ENCODE results near the gene DBN1. TPM values are rescaled to one million over a fixed set of nuclear protein-coding genes. Genes with fewer than 3 reads are reported as not detected.

Gene DBN1
- total RNA-seq, 1 donor from 2014 or later = 269 TPM

DNA sequence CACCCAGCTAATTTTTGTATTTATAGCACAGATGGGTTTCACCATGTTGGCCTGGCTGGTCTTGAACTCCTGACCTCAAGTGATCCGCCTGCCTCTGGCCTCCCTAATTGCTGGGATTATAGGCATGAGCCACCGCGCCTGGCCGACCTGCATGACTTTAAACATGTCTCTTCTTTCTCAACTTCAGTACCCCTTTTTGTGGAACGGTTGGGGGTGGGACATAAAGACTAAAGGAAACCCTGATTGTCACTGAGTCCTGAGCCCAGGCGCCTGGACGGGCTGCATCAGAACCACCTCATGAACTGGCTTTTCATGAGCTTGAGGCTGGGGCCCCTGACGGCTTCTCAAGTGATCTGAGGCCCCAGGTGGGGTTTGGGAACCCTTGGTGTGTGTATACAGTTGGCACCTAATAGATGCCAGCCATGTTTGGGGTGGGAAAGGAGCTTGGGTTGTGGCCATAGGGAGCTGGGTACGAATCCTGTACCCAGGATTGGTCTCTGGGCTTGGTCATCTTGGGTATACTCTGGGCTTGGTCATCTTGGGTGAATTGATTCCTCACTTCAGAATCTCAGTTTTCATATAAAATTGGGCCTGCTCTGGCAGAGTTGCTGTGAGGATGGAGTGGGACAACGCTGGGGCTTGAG lies 44.7 kb downstream of the DBN1 start:
- peak overlapping the region; percentile 34 for H3K27ac Mint-ChIP-seq

DNA sequence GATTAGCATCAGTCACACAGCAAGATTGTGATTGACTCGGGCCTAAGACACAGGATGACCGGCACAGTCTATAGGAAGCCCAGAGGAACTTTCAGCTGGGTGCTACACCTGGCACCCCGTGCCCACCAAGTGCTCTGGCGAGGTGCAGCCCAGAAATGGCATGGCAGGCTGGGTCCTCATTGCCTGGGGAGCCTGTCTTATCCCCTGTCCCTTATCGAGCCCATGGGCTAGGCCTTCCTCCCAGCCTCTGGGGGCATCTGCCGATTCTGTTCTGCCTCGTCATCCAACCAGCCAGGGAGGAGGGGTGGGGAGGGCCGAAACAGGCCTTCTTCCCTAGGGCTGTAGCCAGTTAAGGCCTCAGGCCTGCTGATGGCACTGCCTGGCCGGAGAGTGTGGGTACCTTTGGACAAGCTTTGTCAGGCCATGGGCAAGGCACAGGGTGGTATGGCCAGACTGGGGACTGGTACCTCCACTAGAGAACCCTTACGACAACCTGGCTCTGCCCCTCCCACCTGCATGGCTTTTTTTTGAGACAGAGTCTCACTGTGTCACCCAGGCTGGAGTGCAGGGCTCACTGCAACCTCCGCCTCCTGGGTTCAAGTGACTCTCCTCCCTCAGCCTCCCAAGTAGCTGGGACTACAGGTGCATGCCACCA lies 45.4 kb downstream of the DBN1 start:
- no peak for DNase-seq (ENCODE audit: extremely low spot score, unreplicated experiment)
- H3K9me3 Mint-ChIP-seq = no peaks in the 10 kb centered on the region
- H3K4me3 Mint-ChIP-seq = peak overlapping the region; percentile 93
- no peaks in the 10 kb centered on the region for H3K36me3 Mint-ChIP-seq
- H3K27me3 Mint-ChIP-seq = no peaks in the 10 kb centered on the region
- no peak for TF ChIP-seq CTCF (conservative IDR thresholded peaks at IDR 0.05)
- peaks cover 21% of the 10 kb centered on the region for H3K4me1 Mint-ChIP-seq (ENCODE audit: unreplicated experiment)
- peak overlapping the region; percentile 81 for H3K27ac Mint-ChIP-seq

More for the DNA sequence above, 44.7 kb downstream of the DBN1 start:
- no peaks in the 10 kb centered on the region for H3K36me3 Mint-ChIP-seq
- H3K4me1 Mint-ChIP-seq (ENCODE audit: unreplicated experiment) = peaks cover 21% of the 10 kb centered on the region
- no peak for DNase-seq (ENCODE audit: extremely low spot score, unreplicated experiment)
- TF ChIP-seq CTCF (conservative IDR thresholded peaks at IDR 0.05) = no peak
- H3K27me3 Mint-ChIP-seq = no peaks in the 10 kb centered on the region
- peak overlapping the region; percentile 52 for H3K4me3 Mint-ChIP-seq
- no peaks in the 10 kb centered on the region for H3K9me3 Mint-ChIP-seq

DNA sequence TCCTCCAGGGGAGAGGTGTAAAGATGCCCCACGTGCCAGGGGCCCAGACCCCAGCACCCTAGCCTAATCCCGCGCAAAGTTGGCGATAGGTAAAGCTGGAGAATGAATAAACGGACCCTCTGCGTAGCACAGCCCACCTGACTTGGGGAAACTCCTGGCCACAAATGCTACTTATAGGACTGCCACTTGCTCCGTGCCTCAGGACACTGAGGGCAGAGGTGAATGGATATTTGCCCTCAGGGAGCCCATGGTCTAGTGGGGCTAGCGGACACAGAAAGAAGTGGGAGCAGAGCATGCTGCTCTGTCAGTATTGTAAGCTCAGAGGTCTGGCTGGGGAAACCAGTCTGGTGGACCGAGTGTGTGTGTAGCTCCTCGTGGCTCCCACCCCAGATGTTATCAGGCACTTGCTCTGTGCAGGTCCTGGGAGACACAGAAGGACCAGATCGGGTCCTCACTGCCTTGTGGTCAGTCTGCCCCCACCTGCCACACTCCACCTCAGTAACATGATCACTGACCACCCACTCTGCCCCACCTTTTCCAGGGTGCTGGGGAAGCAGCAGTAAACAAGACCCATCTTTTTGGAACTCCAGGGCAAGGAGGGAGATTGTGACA lies 46.1 kb downstream of the DBN1 start:
- H3K4me3 Mint-ChIP-seq = peak overlapping the region; percentile 93
- no peak for TF ChIP-seq CTCF (conservative IDR thresholded peaks at IDR 0.05)
- DNase-seq (ENCODE audit: extremely low spot score, unreplicated experiment) = no peak
- peaks cover 21% of the 10 kb centered on the region for H3K4me1 Mint-ChIP-seq (ENCODE audit: unreplicated experiment)
- no peaks in the 10 kb centered on the region for H3K9me3 Mint-ChIP-seq
- peak overlapping the region; percentile 81 for H3K27ac Mint-ChIP-seq
- H3K36me3 Mint-ChIP-seq = no peaks in the 10 kb centered on the region
- no peaks in the 10 kb centered on the region for H3K27me3 Mint-ChIP-seq

- peak within 1 kb of the TSS; percentile 97 for H3K27ac Mint-ChIP-seq
- peaks cover 21% of the 10 kb centered on the region for H3K4me1 Mint-ChIP-seq (ENCODE audit: unreplicated experiment)
- no peak for TF ChIP-seq CTCF (conservative IDR thresholded peaks at IDR 0.05)
- no peak for DNase-seq (ENCODE audit: extremely low spot score, unreplicated experiment)
- H3K9me3 Mint-ChIP-seq = no peaks in the 10 kb centered on the region
- H3K4me3 Mint-ChIP-seq = peak within 1 kb of the TSS; percentile 97
- no peaks in the 10 kb centered on the region for H3K36me3 Mint-ChIP-seq
- no peaks in the 10 kb centered on the region for H3K27me3 Mint-ChIP-seq
Observed at GRCh38 chr5:177426566-177427210, 46.7 kb downstream of the DBN1 start, which contains the start of gene GRK6. TSS of gene GRK6 (plus strand) at chr5:177426676. CDS start at chr5:177426846, 170 bp downstream.

GRCh38 chr5:177425801-177426565 lies 47.5 kb downstream of the DBN1 start:
- H3K27ac Mint-ChIP-seq = peak overlapping the region; percentile 97
- peak; percentile 99 for DNase-seq (ENCODE audit: extremely low spot score, unreplicated experiment)
- H3K4me1 Mint-ChIP-seq (ENCODE audit: unreplicated experiment) = peaks cover 21% of the 10 kb centered on the region
- peak overlapping the region; percentile 97 for H3K4me3 Mint-ChIP-seq
- no peak for TF ChIP-seq CTCF (conservative IDR thresholded peaks at IDR 0.05)
- H3K36me3 Mint-ChIP-seq = no peaks in the 10 kb centered on the region
- no peaks in the 10 kb centered on the region for H3K9me3 Mint-ChIP-seq
- H3K27me3 Mint-ChIP-seq = no peaks in the 10 kb centered on the region
